ENCODE results near the gene TIE1.

- TF ChIP-seq ZNF354B (CRISPR knock-in tag; IDR thresholded peaks at IDR 0.05) (no peak), MIER3 (CRISPR knock-in tag; IDR thresholded peaks at IDR 0.05; ENCODE audit: borderline replicate concordance) (no peak), SALL2 (CRISPR knock-in tag; IDR thresholded peaks at IDR 0.05) (no peak), ATF3 (CRISPR knock-in tag; IDR thresholded peaks at IDR 0.05) (no peak), SUZ12 (IDR thresholded peaks at IDR 0.05; ENCODE audit: low read depth, low read length) (no peak), HOXA7 (CRISPR knock-in tag; IDR thresholded peaks at IDR 0.05) (no peak)
These were observed 69.8 kb downstream of the TIE1 start for GRCh38 chr1:43370564-43370963.

Measured in HepG2 (cell line).